ENCODE measurements around the gene KLHL17.
"Not testable (repeated sequence)": the region's sequence is repeated elsewhere in the genome, so short reads cannot be mapped to it uniquely, and the experiment has no call there.

KLHL17 gene

DNA sequence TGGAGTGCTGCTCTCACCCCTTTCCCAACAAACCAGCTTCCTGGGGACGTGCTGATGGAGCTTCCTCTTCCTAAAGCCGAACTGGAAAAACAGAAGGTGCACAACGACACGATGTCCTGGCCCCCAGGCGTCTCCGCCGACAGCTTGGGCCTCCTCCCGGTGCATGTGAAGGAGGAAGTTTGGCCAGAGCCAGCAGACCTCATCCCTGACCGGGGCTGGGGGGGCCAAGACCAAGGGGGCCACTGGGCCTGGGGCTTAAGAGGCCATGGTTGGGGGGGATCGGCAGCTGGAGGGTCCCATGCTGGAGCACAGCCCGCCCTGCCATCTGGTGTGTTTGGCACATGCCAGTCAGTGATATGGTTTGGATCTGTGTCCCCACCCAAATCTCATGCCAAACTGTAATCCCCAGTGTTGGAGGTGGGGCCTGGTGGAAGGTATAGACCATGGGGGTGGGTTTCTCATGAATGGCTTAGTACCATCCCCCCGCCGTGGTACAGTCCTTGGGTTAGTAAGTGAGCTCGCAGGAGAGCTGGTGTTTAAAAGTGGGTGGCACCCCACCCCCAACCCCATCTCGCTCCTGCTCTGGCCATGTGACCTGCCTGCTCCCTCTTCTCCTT lies 33.1 kb downstream of the KLHL17 start:
- no peak overlapping the region for H3K4me3 ChIP-seq (replicated peaks; ENCODE audit: insufficient read depth, low read length)
- no peak overlapping the region for H3K27ac ChIP-seq (replicated peaks)
- DNase-seq (ENCODE audit: low read depth in 1 of 2, low spot score in 1 of 2): no peak
- H3K27me3 ChIP-seq (ENCODE audit: insufficient read depth, poor library complexity, severe bottlenecking): peaks cover 34% of the 10 kb centered on the region
- TF ChIP-seq, protein P1, sequence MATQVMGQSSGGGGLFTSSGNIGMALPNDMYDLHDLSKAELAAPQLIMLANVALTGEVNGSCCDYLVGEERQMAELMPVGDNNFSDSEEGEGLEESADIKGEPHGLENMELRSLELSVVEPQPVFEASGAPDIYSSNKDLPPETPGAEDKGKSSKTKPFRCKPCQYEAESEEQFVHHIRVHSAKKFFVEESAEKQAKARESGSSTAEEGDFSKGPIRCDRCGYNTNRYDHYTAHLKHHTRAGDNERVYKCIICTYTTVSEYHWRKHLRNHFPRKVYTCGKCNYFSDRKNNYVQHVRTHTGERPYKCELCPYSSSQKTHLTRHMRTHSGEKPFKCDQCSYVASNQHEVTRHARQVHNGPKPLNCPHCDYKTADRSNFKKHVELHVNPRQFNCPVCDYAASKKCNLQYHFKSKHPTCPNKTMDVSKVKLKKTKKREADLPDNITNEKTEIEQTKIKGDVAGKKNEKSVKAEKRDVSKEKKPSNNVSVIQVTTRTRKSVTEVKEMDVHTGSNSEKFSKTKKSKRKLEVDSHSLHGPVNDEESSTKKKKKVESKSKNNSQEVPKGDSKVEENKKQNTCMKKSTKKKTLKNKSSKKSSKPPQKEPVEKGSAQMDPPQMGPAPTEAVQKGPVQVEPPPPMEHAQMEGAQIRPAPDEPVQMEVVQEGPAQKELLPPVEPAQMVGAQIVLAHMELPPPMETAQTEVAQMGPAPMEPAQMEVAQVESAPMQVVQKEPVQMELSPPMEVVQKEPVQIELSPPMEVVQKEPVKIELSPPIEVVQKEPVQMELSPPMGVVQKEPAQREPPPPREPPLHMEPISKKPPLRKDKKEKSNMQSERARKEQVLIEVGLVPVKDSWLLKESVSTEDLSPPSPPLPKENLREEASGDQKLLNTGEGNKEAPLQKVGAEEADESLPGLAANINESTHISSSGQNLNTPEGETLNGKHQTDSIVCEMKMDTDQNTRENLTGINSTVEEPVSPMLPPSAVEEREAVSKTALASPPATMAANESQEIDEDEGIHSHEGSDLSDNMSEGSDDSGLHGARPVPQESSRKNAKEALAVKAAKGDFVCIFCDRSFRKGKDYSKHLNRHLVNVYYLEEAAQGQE (IDR thresholded peaks at IDR 0.05; ENCODE audit: insufficient replicate concordance, low read depth): no peak
- TF ChIP-seq GABPA (IDR thresholded peaks at IDR 0.05; ENCODE audit: low read depth): no peak
- no peak for TF ChIP-seq SPI1 (IDR thresholded peaks at IDR 0.05; ENCODE audit: borderline replicate concordance, low read depth)
- TF ChIP-seq, protein P2, sequence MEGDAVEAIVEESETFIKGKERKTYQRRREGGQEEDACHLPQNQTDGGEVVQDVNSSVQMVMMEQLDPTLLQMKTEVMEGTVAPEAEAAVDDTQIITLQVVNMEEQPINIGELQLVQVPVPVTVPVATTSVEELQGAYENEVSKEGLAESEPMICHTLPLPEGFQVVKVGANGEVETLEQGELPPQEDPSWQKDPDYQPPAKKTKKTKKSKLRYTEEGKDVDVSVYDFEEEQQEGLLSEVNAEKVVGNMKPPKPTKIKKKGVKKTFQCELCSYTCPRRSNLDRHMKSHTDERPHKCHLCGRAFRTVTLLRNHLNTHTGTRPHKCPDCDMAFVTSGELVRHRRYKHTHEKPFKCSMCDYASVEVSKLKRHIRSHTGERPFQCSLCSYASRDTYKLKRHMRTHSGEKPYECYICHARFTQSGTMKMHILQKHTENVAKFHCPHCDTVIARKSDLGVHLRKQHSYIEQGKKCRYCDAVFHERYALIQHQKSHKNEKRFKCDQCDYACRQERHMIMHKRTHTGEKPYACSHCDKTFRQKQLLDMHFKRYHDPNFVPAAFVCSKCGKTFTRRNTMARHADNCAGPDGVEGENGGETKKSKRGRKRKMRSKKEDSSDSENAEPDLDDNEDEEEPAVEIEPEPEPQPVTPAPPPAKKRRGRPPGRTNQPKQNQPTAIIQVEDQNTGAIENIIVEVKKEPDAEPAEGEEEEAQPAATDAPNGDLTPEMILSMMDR (IDR thresholded peaks at IDR 0.05; ENCODE audit: insufficient read depth, low read length): no peak
- TF ChIP-seq POLR2AphosphoS5 (IDR thresholded peaks at IDR 0.05; ENCODE audit: low read depth): no peak

DNA sequence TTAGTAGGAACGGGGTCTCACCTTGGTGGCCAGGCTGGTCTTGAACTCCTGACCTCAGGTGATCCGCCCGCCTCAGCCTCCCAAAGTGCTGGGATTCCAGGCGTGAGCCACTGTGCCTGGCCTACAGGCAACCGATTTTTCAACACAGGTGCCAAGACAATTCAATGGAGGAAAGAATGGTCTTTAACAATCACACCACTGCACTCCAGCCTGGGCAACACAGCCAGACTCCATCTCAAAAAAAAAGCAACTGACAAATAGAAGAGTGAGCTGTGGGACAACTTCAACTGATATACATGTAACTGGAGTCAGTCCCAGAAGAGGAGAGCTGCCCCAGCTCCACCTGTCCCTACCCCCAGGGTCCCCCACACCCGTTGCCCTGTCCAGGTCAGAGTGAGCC lies 34.2 kb downstream of the KLHL17 start:
- H3K27ac ChIP-seq (replicated peaks); H3K4me3 ChIP-seq (replicated peaks; ENCODE audit: insufficient read depth, low read length); DNase-seq (ENCODE audit: low read depth in 1 of 2, low spot score in 1 of 2): not testable (repeated sequence)
- peaks cover 36% of the 10 kb centered on the region for H3K27me3 ChIP-seq (ENCODE audit: insufficient read depth, poor library complexity, severe bottlenecking)

DNA sequence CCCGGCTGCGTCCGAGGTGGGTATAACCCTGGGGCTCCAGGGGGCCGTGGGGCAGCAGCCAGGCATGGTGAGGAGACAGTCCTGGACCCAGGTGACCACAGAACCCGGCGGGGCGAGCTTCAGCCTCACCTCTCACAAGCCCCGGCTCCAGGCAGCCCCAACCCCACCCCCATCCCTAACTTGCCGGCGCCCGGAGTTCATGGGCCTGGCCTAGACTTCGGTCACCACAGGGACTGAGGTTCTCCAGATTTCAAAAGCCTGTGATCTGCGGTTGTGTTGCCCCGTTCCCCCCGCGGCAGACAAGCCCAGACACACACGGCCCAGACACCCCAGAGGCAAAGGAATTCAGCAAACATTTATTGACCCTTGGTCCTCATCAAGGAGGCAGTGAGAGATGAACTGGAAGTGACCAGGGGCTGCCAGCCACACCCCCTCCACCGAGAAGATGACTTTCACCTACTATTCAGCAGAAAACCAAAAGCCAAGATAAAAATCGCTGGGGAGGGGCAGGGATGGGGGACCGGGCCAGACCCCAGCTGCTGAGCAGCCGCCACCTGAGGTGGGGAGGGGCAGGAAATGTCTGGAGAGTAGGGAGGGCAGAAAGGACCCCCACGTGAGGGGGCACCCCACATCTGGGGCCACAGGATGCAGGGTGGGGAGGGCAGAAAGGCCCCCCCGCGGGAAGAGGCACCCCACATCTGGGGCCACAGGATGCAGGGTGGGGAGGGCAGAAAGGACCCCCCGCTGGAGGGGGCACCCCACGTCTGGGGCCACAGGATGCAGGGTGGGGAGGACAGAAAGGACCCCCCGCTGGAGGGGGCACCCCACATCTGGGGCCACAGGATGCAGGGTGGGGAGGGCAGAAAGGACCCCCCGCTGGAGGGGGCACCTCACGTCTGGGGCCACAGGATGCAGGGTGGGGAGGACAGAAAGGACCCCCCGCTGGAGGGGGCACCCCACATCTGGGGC lies 35.6 kb downstream of the KLHL17 start:
- Histone ChIP-seq H3K27me3 (ENCODE audit: insufficient read depth, poor library complexity, severe bottlenecking) (peaks cover 40% of the 10 kb centered on the region), H3K4me3 (replicated peaks; ENCODE audit: insufficient read depth, low read length) (no peak overlapping the region), H3K27ac (replicated peaks) (no peak overlapping the region)
- DNase-seq (ENCODE audit: low read depth in 1 of 2, low spot score in 1 of 2): no peak
- TF ChIP-seq, protein P2 (IDR thresholded peaks at IDR 0.05; ENCODE audit: insufficient read depth, low read length): no peak
- TF ChIP-seq GABPA (IDR thresholded peaks at IDR 0.05; ENCODE audit: low read depth): no peak
- no peak for TF ChIP-seq SPI1 (IDR thresholded peaks at IDR 0.05; ENCODE audit: borderline replicate concordance, low read depth)
- TF ChIP-seq, protein P1 (IDR thresholded peaks at IDR 0.05; ENCODE audit: insufficient replicate concordance, low read depth): no peak
- no peak for TF ChIP-seq POLR2AphosphoS5 (IDR thresholded peaks at IDR 0.05; ENCODE audit: low read depth)

Measured in HL-60 (cell line).